ENCODE results near the gene NXPE1.
"Not testable (repeated sequence)": the region's sequence is repeated elsewhere in the genome, so short reads cannot be mapped to it uniquely, and the experiment has no call there.

The NXPE1 gene

GRCh38 chr11:114604886-114605285, 45.2 kb upstream of the NXPE1 start:
- no peak overlapping the region for H3K27ac ChIP-seq

GRCh38 chr11:114604179-114604813, 44.6 kb upstream of the NXPE1 start:
- no peak overlapping the region for H3K27ac ChIP-seq
- no peak overlapping the region for H3K4me3 ChIP-seq
- no peak for TF ChIP-seq CTCF (IDR thresholded peaks at IDR 0.05)
- no peak for DNase-seq (ENCODE audit: low spot score)

More at GRCh38 chr11:114604886-114605285, 45.2 kb upstream of the NXPE1 start:
- H3K4me3 ChIP-seq, result no peak overlapping the region
- no peak for DNase-seq (ENCODE audit: low spot score)
- TF ChIP-seq CTCF (IDR thresholded peaks at IDR 0.05), result no peak

- H3K27ac ChIP-seq; DNase-seq (ENCODE audit: low spot score); H3K4me3 ChIP-seq: not testable (repeated sequence)
Measured at GRCh38 chr11:114603151-114603550, 43.5 kb upstream of the NXPE1 start.

GRCh38 chr11:114598461-114598860, 38.8 kb upstream of the NXPE1 start:
- DNase-seq (ENCODE audit: low spot score), result no peak
- Histone ChIP-seq H3K4me3 (no peak overlapping the region), H3K27ac (no peak overlapping the region)
- TF ChIP-seq CTCF (IDR thresholded peaks at IDR 0.05), result no peak

- no peak for DNase-seq (ENCODE audit: low spot score)
- no peak overlapping the region for H3K4me3 ChIP-seq
- no peak for TF ChIP-seq CTCF (IDR thresholded peaks at IDR 0.05)
- no peak overlapping the region for H3K27ac ChIP-seq
Measured at GRCh38 chr11:114596175-114596919, 36.7 kb upstream of the NXPE1 start.

- no peak for TF ChIP-seq CTCF (IDR thresholded peaks at IDR 0.05)
- no peak for DNase-seq (ENCODE audit: low spot score)
- no peak within 1 kb of the TSS for H3K27ac ChIP-seq
- H3K4me3 ChIP-seq, result no peak within 1 kb of the TSS
Measured at GRCh38 chr11:114595571-114595970, 35.9 kb upstream of the NXPE1 start, which contains the start of gene NXPE4. Gene NXPE4 (minus strand): TSS chr11:114595786. CDS start chr11:114594759, 1,027 bp downstream.

GRCh38 chr11:114594703-114595102, 35.0 kb upstream of the NXPE1 start:
- no peak for DNase-seq (ENCODE audit: low spot score)
- no peak for TF ChIP-seq CTCF (IDR thresholded peaks at IDR 0.05)
- Histone ChIP-seq H3K27ac (no peak overlapping the region), H3K4me3 (no peak overlapping the region)

Measured in coronary artery (tissue), 2 donors.